Frontal cortex (tissue), 4 donors: ENCODE results near the gene ABLIM2. TPM values are rescaled to one million over a fixed set of nuclear protein-coding genes. Genes with fewer than 3 reads are reported as not detected.

Experiments
- DNase-seq, 2 donors: peaks; one replicate each; pipeline ENCODE4 v3.0.0; 2012; ENCODE audit warnings: low spot score in 2 of 2
- FAIRE-seq: peaks from 2 replicates; lab custom pipeline; 2012; peaks lifted over from hg19 to GRCh38; lab: Jason Lieb, UNC
- total RNA-seq: library from RNA; depleted of rRNA; stranded (reverse); fragments of >200 nt; gene quantifications from one replicate; pipeline ENCODE4 v1.2.3, GENCODE V29; 2014
- donor health status: control.
- donor health status: control.
- donor health status: control.

ABLIM2 gene
- total RNA-seq, 1 donor from 2014 or later, result 9.4 TPM

DNA sequence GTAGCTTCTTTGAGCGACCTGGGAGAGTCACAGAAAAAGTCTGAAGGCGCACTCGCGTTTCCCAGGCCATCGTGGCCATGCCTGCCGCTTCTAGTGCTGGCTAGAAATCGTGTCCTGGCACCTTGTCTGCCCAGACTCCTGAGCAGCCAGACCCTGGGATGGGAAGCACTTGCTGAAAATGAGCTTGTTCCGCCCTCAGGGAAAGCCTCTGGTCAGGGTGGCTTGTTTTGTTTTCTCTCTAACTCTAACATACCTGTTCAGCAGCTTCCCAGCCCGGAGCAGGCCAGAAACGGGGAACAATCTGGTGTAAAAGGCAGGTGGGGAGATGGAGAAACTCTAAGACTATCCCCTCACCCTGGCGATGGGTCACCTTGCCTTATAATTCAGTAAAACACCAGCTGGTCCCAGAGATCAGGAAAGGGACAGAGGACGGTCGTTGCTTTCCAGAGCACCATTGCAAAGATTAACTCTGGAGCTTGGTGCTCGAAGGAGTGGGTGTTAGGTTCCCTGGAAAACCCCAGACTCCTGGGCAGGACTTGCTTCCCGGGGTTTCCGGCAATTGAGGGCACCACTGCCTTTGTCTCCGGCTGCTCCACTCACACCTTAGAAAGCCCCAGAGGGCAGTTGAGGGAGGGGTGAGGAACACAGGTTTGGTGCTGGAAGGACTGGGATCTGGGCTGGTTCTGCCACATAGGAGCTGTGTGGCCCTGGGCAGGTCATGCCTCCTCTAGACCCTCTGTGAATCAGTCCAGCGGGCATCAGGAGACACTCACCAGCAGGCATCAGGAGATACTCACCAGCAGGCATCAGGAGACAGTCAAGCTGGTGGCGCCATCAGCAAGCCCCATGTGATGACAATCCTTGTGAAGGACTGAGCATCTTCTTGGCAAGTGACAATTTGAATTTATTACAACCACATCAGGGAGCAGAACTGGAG, 36.0 kb upstream of the ABLIM2 start:
- FAIRE-seq (no peak), DNase-seq (no peak)

DNA sequence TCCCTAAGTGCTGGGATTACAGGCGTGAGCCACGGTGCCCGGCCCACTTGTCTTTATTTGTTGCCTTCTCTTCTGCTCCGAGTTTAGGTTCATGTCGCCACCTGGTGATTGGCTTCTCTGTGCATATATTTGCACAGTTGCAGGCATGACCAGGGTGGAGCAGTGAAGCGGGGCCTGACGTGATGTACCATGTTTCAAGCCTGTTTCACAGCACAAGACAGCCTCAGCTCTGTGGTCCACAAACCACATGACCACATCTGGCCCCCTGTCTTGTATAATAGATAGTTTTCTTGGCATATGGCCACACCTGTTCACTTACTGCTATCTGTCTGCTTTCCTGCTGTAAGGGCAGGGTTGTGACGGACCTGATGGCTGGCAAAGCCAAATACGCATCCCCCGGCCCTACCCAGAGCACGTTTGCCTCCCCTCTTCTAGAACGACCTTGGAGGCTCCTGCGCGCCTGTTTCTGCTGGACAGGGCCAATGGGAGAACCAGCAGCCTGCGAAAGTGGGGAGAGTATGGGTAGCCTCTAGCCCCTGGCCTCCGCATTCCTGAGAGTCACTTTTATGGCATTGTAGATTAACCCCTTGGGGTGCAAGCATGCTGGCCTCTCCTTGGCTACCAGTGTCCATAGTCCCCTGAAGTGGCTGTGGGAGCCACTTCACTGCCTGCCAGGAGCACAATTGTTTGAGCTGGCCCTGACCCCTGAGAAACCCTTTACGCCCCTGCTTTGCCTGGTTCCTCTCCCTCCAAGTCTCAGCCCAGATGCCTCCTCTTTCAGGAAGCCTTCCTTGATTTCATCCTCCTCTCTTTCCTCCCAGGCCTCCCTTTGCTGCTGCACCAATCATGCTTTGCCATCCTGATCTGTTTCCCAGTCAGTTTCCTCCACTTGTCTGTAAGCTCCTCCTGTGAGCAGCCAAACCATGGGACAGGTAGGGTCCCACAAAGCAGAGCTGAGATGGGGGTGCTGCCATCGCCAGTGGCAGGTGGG, 34.4 kb upstream of the ABLIM2 start:
- FAIRE-seq, result no peak
- DNase-seq, result no peak

DNA sequence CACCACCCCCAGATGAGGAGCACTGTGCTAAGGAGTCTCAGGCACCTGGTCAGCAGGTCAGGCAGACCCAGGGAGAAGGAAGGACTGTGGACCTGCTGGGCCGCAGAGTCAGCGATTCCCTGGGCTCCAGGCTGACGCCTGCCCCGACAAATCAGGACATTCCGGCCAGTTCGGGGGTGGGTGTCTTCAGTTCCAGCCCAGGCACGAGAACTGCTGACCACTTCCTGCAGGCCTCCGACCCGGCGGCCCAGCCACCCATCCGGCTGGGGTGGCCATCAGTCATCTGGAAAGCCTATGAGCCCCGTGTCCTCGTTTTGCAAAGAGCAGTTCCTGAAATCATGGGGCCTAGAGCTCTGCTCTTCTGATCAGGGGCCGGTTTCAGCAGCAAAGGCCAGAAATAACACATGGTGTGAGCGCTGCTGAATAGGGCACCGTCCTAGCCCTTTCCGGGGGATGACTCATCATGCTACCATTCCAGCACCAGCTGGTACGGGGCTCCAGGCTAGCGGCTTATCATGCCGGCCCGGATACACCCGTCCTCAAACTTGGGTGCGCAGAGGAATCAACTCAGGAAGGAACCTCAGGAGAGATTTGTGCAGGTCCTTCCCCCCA, 32.6 kb upstream of the ABLIM2 start:
- DNase-seq (peak in 1 of 2 donors; percentile 70), FAIRE-seq (no peak)

DNA sequence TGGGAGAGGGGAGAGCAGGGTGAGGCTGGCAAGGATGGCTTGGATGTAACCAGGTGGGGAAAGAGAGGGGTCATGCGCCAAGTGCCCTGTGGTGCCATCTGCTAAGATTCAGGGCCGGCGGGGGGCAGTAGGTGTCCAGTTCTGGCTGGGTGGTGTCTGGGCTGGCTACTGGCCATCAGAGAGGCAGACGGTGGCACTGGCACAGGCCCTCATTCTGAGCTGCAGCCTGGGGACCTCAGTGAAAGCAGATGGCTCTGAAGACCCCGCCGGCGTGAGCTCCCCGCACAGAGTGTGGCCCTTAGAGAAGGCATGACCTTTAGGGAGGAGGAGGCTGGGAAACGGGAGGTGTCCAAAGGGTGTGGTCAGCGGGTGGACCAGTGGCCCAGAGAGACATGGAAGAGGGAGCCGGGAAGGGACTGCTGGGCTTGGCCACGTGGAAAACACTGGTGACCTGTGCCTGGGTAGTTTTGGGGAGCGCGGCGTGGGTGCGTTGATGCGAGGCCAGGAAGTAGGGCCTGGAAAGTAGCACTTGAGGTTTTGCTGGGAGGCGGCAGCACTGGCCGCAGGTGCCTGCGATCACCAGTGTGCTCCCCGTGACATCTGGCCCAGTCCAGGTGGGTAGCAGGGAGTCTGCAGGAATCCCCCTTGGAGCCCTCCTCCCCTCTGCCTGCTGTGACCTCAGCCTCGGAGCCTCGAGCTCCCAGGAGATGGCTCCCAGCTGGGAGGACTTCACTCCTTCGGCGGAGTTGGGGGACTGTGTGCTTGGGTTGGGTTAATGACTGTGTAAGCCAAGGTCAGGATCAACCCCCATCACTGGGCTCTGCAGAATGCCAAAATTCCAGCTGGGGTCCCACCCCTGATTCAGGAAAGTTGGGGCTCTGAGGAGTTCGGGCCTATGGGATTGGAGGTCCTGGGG, 31.2 kb upstream of the ABLIM2 start:
- no peak for DNase-seq
- FAIRE-seq, result no peak

DNA sequence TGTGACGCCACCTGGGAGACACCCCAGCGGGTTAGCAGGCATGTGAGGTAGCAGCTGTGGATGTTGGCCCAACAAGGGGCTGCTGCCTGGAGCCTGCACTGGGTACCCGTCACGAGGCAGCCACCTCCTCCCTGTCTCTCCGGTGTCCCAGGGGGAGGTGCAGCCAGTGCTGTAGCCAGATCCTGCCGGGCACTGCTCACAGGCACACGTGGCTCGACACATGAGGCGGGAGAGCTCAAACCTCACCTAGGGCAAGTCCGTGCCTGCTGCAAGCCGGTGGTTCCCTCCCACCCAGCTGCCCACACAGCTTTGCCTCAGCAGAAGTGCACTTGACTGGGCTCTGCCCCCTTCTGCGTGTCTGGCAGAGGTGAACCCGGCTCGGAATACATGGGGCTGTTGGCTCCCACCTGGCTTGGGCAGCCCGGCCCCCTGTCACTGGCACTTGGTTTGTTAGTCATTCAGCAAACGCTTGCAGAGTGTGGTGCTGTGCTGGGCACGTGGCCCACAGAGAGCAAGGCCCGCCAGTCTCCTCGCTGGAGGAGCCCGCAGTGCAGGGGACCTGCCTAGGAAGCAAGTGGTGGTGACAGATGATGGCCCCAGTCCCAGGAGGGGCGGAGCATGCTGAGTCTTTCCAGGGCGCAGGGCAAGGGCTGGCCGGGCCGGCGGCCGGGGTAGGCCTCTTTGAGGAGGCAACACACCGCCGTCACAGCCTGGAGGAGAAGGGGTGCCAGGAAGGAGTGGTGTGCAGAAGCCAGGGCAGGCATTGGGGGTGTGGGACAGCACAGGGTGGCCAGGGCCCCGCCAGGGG, 30.3 kb upstream of the ABLIM2 start:
- DNase-seq, result peak in 1 of 2 donors; percentile 73
- no peak for FAIRE-seq

DNA sequence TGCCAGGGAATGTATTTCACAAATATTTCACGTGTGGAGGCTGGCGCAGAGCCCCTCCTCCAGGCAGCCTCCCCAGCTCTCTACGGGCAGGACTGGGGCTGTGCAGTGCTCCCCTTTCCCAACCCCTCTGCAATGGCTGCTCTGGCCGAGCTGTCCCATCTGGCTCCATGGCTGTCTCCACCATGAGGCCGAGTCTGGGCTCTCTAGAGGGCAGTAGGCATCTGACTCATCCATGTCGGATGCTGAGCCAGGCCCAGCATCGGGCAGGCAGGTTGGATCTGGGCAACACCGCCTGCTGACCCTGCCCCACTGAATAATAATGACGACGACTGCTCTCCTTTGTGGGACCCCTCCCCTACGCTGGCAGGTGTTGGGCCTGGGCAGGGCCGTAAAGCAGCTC, 29.5 kb upstream of the ABLIM2 start:
- DNase-seq (no peak), FAIRE-seq (no peak)

DNA sequence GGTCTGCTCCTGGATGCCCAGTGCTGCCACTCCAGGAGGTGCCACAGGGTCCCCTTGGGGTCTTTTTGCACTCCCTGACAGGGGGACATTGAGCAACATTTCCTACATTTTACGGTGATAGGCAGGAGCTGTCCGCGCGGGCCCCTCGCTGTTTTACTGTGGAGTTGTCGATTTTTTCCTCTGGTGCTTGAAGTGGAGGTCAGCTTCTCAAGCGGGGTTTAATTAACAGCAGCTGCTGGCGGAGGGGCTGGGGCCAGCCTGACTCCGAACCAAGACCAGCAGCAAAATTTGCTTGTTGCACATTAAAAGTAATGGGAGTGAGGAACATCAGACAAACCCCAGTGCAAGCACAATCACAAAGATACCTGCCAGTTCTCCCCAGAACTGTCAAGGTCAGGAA, 27.3 kb upstream of the ABLIM2 start:
- no peak for FAIRE-seq

DNA sequence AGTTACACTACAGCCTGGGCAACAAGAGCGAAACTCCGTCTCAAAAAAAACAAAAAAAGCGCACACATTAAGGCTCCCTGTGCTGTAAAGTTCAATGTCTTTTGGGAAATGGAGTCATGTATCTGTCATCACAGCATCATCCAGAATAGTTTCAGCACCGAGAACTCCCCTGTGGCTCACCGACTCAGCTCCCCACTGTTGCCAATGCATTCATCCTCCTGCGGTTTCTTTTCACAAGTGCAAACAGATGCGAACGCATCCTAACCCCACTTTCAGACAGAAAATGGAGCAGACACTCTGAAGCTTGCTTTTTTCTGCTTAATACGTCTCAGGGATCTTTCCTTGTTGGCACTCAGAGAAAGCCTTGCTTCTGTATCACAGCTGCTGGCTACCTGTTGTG, 26.7 kb upstream of the ABLIM2 start:
- FAIRE-seq, result no peak
- no peak for DNase-seq

More for the DNA sequence above, 27.3 kb upstream of the ABLIM2 start:
- no peak for DNase-seq

DNA sequence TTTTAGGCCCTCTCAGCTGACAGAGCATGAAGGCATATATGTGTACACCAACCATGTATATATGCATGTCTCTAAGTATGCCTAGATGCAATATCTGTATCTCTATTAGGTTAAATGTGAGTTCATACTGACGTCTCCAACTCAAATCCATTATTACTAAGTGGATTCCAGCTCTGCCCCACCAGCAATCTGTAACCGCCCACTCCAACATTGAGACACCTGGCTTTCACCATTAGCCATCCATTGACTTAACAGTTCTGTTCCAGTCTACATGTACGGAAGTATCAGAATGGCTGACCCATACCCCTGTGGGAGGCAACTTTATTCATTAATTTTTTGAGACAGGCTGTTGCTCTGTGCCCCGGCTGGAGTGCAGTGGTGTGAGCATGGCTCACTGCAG, 25.4 kb upstream of the ABLIM2 start:
- no peak for FAIRE-seq

DNA sequence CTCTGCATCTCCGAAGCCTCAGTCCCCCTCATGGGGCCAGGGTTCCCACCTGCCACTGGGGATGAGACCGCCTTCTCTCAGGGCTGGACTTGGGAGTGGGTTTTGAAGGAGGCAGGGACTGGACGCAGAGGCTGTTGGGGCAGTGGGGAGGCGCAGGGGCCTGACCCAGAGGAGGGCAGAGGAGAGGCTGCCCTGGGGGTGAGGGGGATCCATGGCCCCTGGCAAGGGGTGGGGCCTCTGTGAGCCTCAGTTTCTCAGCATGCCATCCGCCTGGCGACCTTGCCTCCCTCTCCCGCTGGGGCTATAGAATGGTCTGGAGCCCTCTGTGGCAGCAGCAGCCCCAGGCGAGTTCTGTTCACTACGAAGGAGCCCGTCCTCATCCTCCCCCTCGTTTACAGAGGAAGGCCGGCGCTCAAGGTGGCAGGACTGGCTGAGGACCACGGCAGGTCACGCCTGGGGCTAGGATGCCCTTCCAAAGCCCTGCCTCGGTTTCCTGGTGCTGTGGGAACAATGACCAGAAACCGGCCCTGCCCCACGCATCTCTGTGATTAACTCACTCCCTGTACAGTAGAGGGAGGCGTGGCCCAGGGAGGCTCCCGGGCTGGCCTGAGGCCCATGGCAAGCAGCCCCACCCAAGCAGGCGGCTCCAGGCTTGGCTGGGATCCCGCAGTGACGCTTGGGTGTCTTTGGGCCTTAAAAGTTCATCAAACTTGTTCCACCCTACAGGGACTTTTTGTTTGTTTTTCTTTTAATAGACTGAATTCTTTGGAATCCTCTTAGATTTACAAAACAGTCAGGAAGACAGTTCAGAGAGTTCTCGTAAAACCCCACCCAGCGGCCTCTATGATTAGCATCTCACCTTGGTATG, 24.5 kb upstream of the ABLIM2 start:
- DNase-seq (no peak), FAIRE-seq (no peak)

More for the DNA sequence above, 25.4 kb upstream of the ABLIM2 start:
- DNase-seq, result no peak

DNA sequence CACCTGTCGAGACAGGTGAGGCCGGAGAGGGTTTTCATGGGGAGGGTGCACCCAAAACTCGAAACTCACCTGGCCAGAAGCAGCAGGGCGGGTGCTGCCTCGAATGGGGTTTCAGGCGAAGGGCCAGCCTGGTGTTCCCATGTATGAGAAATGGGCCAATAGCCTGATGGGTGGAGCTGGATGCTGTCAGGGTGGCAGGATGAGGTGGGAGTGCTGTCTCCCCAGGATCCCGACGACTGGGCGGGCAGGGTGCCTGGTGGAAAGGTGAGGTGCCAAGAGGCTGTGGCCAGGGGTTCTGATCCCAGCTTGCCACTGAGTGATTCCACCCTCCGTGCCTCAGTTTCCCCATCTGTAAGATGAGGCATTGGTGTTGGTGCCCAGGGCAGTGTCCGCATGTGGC, 23.7 kb upstream of the ABLIM2 start:
- FAIRE-seq (no peak), DNase-seq (no peak)

DNA sequence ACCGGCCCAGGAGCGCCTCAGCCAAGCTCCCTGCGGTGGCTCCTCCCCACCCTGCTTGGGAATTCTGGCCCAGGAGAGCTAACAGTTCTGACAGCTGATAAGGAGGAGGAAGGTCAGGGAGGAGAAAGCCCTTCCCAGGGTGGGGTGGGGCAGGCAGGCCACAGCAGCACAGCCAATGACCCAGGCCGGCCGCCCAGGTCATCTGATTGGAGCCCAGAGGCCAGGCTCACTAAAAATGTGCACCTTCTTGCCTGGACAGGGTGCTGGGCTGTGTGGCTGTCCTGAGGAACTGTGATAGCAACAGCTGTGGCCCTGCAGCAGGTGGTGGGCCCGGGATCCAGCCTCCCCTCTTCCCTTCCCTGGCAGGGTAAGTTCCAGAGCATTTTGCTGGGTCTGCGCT, 23.2 kb upstream of the ABLIM2 start:
- no peak for FAIRE-seq
- no peak for DNase-seq

DNA sequence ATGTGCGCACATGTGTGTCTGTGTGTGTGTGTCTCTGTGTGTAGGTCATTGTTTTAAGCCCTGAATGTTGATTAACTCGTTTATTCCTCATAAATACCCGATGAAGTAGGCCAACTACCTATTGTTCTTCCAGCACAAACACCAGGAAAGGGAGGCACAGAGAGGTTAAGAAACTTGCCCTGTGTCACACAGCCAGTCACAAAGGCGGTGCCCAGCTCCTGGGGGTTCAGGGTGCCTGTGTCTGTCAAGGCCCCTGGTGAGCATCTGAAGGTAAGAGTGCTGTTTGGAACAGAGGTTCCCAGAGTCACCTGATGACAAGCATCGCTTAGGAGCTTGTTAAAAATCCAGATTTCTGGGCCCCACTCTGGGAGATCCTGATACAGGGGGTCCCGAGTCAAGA, 22.5 kb upstream of the ABLIM2 start:
- no peak for FAIRE-seq
- DNase-seq, result no peak

DNA sequence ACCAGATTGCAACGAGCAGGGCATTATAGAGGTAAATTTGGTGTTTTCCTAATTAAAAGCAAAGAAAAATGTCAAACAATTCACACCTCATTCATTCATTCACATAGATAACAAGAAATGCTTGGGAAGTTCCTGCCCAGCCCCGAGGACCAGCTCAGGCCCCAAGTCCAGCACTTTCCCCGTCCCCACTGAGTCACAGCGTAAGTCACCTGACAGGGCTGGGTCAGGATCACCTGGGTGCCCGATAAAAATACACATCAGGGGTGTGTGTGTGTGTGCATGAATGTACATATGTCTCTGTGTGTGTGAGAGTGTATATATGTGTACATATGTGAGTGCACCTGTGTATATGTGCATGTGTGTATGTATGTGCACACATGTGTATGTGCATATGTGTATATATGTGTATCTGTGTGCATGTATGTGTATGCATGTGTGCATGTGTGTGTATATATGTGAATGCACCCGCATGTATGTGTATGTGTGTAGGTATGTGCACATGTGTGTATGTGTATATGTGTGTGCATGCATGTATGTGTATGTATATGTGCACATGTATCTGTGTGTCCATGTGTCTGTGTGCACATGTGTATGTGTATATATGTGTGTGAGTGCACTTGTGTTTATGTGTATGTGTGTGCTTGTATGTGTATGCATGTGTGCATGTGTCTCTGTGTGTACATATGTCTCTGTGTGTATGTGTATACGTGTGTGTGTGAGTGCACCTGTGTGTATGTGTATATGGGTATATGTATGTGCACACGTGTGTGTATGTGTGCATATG, 21.9 kb upstream of the ABLIM2 start:
- DNase-seq, result no peak
- no peak for FAIRE-seq

DNA sequence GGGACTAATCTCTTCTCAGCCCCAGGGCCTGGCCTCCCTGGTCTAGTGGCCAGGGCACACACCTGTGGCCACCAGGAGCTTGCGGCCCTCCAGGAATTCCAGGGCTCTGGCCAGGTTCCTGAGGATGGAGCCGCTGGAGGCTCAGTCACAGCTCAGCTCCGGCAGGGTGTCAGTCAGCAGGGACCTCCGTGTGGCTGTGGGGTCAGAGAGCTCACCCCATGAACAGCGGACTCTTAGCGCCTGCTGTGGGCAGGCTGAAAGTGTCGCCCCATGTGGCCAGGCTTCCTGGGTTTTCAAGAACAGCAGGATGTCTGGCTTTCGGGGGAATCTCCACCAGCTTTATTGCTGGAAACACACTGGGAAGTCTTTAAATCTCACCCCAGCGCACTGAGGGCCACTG, 21.2 kb upstream of the ABLIM2 start:
- no peak for FAIRE-seq
- no peak for DNase-seq

DNA sequence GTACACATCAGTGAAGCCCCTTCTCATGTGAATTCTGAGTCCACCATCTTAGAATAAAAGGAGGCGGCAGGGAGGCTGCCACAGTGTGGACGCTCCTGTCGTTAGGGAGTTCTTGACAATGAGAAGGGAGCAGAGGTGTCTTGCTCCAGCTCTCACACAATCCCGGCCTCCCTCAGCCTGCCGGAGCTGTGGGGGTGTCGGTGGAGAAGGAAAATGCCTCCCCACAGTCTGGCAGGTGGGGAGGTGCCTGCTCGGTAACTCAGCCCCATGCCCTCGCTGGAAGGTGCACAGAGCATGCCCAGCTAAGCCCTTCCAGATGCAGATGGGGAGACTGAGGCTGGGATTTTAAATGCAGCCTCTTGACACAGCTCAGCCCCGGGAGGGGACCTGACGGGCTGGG, 20.5 kb upstream of the ABLIM2 start:
- FAIRE-seq, result no peak
- DNase-seq, result no peak

DNA sequence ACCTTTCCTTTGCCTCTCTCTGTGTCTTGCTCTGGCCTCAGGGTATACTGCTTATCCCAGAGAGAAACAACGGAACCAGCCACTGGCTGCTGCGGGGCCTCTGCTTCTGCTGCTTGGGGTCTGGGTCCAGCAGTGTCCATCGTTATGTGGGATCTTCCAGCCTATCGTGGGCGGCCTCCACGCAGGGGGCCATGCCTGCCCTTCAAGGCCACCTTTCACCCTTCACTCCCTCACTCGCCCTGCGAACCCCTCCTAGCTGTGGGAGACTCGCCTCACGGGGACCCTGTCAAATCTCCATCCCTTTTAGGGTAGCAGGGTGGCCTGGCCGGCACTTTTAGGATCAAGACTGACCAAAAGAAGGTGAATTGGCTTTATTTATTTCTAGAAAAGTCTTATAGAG, 19.3 kb upstream of the ABLIM2 start:
- no peak for FAIRE-seq
- DNase-seq, result no peak
